ENCODE data around the gene FHL2.

FHL2 gene

DNA sequence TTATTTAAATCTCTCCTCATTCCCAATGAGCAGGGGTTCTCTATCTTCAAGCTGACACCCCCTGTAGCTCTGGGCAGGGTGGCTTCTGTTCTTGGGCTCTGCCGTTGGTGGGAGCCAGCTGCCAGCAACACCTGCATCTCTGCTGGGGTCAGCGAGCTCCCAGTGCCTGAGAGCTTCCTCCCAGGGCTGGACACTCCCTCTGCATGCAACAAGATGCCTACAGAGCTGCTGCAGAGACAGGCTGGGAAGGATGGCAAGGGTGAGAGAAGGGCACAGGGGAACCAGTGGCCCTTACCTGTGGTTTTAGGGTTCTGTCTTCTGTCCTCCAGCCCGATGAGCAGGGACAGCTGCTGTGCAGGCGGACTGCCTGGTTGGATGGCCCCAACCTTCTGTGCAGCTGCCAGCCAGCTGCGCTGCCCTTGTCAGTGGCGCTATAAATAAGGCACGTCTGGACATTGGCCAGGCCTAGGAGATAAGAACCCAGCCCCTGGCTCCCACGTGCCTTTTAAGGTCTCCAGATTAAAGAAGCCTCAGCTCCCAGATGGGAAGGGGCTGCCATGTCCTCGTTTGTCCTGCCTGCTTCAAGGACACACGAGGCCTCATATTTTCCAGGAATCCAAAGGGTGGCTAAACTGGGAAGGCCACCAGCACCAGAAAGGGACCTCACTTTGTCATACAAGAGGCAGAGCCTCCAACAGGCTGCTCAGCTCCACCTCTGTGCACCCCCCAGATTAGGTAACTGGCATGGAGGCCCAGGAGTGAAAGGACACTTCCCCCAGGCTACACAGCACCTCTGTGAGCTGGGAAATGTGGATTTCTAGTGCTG is 39.5 kb upstream of the FHL2 start:
- Histone ChIP-seq H3K4me1 (ENCODE audit: control insufficient read depth, low read length) (no peaks in the 10 kb centered on the region), H3F3A (ENCODE audit: control insufficient read depth, insufficient read depth) (no peaks in the 10 kb centered on the region), H3K9me2 (replicated peaks; ENCODE audit: control insufficient read depth, low read length) (no peaks in the 10 kb centered on the region), H3K27me3 (ENCODE audit: control insufficient read depth, low read length) (no peaks in the 10 kb centered on the region), H3K4me3 (ENCODE audit: low read length) (no peak overlapping the region), H3K4me2 (ENCODE audit: low read length) (no peak overlapping the region), H3K9me3 (ENCODE audit: control insufficient read depth, insufficient read depth, low read length) (no peaks in the 10 kb centered on the region), H3K79me2 (ENCODE audit: control insufficient read depth, low read length) (no peaks in the 10 kb centered on the region), H3K36me3 (ENCODE audit: control insufficient read depth, low read length) (no peaks in the 10 kb centered on the region), H4K20me1 (ENCODE audit: control insufficient read depth, insufficient read depth, low read depth, low read length) (no peaks in the 10 kb centered on the region), H3K27ac (ENCODE audit: low read depth, low read length) (no peak overlapping the region)
- TF ChIP-seq CTCF (IDR thresholded peaks at IDR 0.05; ENCODE audit: low read depth, low read length, poor library complexity, severe bottlenecking): no peak
- TF ChIP-seq EZH2phosphoT487 (IDR thresholded peaks at IDR 0.05; ENCODE audit: borderline replicate concordance, low read length): no peak

DNA sequence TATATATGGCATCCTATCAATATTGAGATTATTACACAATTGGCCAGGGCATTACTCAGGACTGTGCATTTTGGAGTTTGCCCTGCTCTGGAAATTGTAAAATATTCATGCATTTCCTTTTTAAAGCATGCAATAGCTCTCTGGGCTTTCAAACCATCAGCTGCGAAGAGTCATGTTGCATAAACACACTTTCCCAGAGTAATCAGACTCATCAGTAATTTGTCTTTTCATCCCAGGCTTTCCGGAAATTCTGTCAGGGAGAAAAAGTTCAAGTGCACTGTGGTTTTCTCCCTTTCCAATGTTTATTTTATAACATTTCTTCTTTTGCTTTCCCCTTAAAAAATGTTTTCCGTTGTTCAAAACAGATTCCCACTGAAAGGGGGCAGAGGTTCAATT is 38.9 kb upstream of the FHL2 start:
- H3K9me3 ChIP-seq (ENCODE audit: control insufficient read depth, insufficient read depth, low read length): no peaks in the 10 kb centered on the region
- H3K27ac ChIP-seq (ENCODE audit: low read depth, low read length): no peak overlapping the region
- H3K9me2 ChIP-seq (replicated peaks; ENCODE audit: control insufficient read depth, low read length): no peaks in the 10 kb centered on the region
- TF ChIP-seq EZH2phosphoT487 (IDR thresholded peaks at IDR 0.05; ENCODE audit: borderline replicate concordance, low read length): no peak
- no peak for TF ChIP-seq CTCF (IDR thresholded peaks at IDR 0.05; ENCODE audit: low read depth, low read length, poor library complexity, severe bottlenecking)
- H4K20me1 ChIP-seq (ENCODE audit: control insufficient read depth, insufficient read depth, low read depth, low read length): no peaks in the 10 kb centered on the region
- H3K4me2 ChIP-seq (ENCODE audit: low read length): no peak overlapping the region
- no peaks in the 10 kb centered on the region for H3K36me3 ChIP-seq (ENCODE audit: control insufficient read depth, low read length)
- no peaks in the 10 kb centered on the region for H3K27me3 ChIP-seq (ENCODE audit: control insufficient read depth, low read length)
- no peaks in the 10 kb centered on the region for H3K79me2 ChIP-seq (ENCODE audit: control insufficient read depth, low read length)
- H3F3A ChIP-seq (ENCODE audit: control insufficient read depth, insufficient read depth): no peaks in the 10 kb centered on the region
- no peaks in the 10 kb centered on the region for H3K4me1 ChIP-seq (ENCODE audit: control insufficient read depth, low read length)
- H3K4me3 ChIP-seq (ENCODE audit: low read length): no peak overlapping the region

DNA sequence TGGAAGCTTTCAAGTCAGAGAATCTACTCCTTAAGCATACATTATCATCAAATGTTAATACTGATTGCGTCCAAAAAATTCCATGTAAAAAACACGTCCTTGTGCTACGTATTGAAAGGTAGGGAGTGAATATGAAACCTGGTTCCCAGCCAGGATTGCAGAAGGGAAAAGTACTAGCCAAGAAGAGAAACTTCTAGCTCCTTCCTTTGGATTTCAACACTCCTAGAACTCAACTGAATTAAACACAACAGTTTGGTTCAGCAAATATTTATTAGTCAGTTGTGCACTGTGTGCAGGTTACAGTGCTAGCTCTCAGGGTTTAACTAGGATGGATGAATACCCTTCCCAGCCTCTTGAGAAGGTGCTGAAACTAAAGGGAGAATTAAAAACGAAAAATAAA is 33.9 kb upstream of the FHL2 start:
- Histone ChIP-seq H3K36me3 (ENCODE audit: control insufficient read depth, low read length) (no peaks in the 10 kb centered on the region), H3K9me3 (ENCODE audit: control insufficient read depth, insufficient read depth, low read length) (no peaks in the 10 kb centered on the region), H3K27ac (ENCODE audit: low read depth, low read length) (no peak overlapping the region), H3K4me1 (ENCODE audit: control insufficient read depth, low read length) (no peaks in the 10 kb centered on the region), H3K9me2 (replicated peaks; ENCODE audit: control insufficient read depth, low read length) (no peaks in the 10 kb centered on the region), H4K20me1 (ENCODE audit: control insufficient read depth, insufficient read depth, low read depth, low read length) (no peaks in the 10 kb centered on the region), H3K4me2 (ENCODE audit: low read length) (no peak overlapping the region), H3K79me2 (ENCODE audit: control insufficient read depth, low read length) (no peaks in the 10 kb centered on the region), H3K27me3 (ENCODE audit: control insufficient read depth, low read length) (0 out of 2 replicates have a peak, but pooled peaks cover 1% of the 10 kb centered on the region), H3K4me3 (ENCODE audit: low read length) (no peak overlapping the region), H3F3A (ENCODE audit: control insufficient read depth, insufficient read depth) (no peaks in the 10 kb centered on the region)
- TF ChIP-seq EZH2phosphoT487 (IDR thresholded peaks at IDR 0.05; ENCODE audit: borderline replicate concordance, low read length): no peak
- no peak for TF ChIP-seq CTCF (IDR thresholded peaks at IDR 0.05; ENCODE audit: low read depth, low read length, poor library complexity, severe bottlenecking)

Measured in DOHH2 (cell line).